Activated naive CD4-positive, alpha-beta T cell treated with Interleukin-2 at 50 U/mL for 16 hours (primary cell): ENCODE measurements around the gene SYT6.

ENCODE experiments used
- DNase-seq: peaks from one replicate; pipeline ENCODE4 v3.0.0-alpha.2; 2020

Gene SYT6

GRCh38 chr1:114116086-114116485 is 37.6 kb downstream of the SYT6 start:
- DNase-seq = no peak

- no peak for DNase-seq
Observed at GRCh38 chr1:114114185-114115094, 39.2 kb downstream of the SYT6 start.

GRCh38 chr1:114113411-114114184 is 40.1 kb downstream of the SYT6 start:
- DNase-seq = no peak

GRCh38 chr1:114112775-114113174 is 40.9 kb downstream of the SYT6 start:
- no peak for DNase-seq

- DNase-seq = no peak
Observed at GRCh38 chr1:114111731-114112641, 41.7 kb downstream of the SYT6 start.

- DNase-seq = no peak
Observed at GRCh38 chr1:114109981-114110380, 43.7 kb downstream of the SYT6 start.

- no peak for DNase-seq
Observed at GRCh38 chr1:114108751-114109255, 44.9 kb downstream of the SYT6 start.

GRCh38 chr1:114107474-114108435 is 45.9 kb downstream of the SYT6 start:
- no peak for DNase-seq

GRCh38 chr1:114105421-114105979 is 48.2 kb downstream of the SYT6 start:
- no peak for DNase-seq

- DNase-seq = no peak
Observed at GRCh38 chr1:114104949-114105348, 48.7 kb downstream of the SYT6 start.

- DNase-seq = no peak
Observed at GRCh38 chr1:114103992-114104391, 49.7 kb downstream of the SYT6 start.

- DNase-seq = no peak
Observed at GRCh38 chr1:114102136-114102535, 51.5 kb downstream of the SYT6 start.

GRCh38 chr1:114100148-114100547 is 53.5 kb downstream of the SYT6 start:
- no peak for DNase-seq

GRCh38 chr1:114099268-114099667 is 54.4 kb downstream of the SYT6 start:
- DNase-seq = no peak

GRCh38 chr1:114097109-114097508 is 56.6 kb downstream of the SYT6 start:
- no peak for DNase-seq

- no peak for DNase-seq
Observed at GRCh38 chr1:114094675-114095074, 59.0 kb downstream of the SYT6 start.

GRCh38 chr1:114094363-114094634 is 59.4 kb downstream of the SYT6 start:
- no peak for DNase-seq

GRCh38 chr1:114093624-114094362 is 59.9 kb downstream of the SYT6 start:
- no peak for DNase-seq

GRCh38 chr1:114092186-114093062 is 61.2 kb downstream of the SYT6 start:
- no peak for DNase-seq

- no peak for DNase-seq
Observed at GRCh38 chr1:114091711-114092110, 62.0 kb downstream of the SYT6 start.
